Activated CD8-positive, alpha-beta memory T cell treated with anti-CD3 and anti-CD28 coated beads for 4 hours (primary cell): ENCODE data around the gene CMTM2.
"Not testable (repeated sequence)": the region's sequence is repeated elsewhere in the genome, so short reads cannot be mapped to it uniquely, and the experiment has no call there.

Source experiments
- DNase-seq, 2 donors: peaks; one replicate each; pipeline ENCODE4 v3.0.0-alpha.2; 2020; ENCODE audit warnings: low read depth in 2 of 2

Gene CMTM2

DNA sequence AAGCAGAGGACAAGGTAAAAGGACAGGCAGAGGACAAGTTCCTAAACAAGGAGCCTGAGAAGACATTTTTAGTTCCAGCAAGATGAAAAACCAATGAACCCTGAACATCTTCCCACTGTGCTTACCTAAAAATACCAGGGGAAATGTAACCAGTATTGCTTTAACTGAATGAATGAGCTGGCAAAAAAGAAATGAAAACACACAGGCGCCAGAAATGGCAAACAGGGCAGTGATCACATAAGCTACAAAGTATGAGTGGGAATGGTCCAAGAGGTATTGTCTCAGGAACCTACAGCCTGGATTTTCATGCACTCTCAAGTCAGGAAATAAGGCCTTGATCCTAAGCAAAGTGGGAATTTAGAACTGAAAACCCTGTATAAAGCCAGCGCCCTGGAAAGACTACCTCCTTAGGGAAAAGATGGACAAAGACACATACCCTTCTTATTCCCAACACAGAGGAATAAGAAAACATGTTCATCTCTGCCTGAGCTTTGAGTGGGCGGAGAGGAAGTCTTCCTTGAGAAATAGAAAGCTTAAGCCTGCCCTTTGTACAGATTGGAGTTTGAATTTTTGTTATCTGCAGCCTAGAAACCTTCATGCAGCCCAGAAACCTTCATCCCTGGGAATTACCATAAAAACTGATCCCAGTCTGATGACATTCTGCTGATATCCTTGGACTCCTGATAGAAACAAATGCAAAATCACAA, 2.1 kb downstream of the CMTM2 start:
- no peak for DNase-seq

GRCh38 chr16:66585481-66586239, 6.4 kb downstream of the CMTM2 start:
- no peak for DNase-seq

- DNase-seq: no peak
These were observed 8.8 kb downstream of the CMTM2 start for GRCh38 chr16:66587881-66588600.

DNA sequence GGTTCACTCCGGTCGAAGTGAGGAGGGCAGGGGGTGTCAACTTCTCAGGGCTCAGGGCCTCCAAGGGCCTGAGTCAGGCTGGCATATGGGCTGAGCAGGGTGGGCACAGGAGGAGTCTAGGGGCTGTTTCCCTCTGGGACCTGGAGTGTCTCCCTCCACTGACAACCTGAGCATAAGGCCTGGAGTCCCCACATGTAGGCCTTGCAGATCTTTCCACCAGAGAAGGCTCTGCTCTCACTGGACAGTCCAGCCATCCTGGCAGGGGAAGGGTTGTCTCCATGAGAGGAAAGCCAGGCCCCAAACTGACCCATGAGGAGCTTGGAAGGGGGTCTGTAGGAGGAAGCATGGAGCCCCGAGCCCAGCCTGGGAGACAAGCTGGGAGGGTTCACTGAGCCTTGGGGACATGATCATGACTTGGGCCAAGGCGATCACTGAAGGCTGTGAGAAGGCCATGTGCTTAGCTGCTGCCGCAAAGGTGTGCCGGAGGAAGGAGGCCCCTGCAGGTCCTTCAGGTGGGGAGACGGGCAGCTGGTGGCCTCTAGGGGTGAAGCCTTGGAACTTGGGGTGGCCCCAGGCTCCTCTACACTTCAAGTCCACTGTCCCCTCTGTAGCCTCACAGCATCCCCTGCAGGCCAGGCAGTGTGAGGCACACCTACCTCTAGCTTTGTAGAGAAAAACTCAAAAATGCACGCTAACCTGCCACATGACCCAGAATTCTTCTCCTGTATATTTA, 9.9 kb downstream of the CMTM2 start:
- peak; percentile 39 to 44 for DNase-seq

DNA sequence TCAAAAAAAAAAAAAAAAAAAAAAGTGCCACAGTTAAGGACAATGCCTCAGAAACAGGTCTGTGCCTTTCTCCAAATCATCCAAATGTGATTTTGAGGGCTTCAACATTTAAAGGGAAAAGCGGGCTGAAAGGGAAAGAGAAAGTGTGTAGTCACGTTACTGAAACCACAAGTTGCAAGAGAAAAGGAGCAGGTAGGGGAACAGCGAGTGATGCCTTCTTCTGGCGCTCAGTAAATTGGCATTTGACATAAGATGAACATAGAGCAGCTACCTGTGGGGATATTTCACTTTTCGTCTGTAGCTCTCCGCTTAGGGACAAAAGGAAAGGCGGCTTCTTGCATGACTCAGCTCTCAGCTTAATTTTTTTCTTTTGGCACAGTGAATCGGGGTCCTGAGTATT, 11.1 kb downstream of the CMTM2 start:
- no peak for DNase-seq

DNA sequence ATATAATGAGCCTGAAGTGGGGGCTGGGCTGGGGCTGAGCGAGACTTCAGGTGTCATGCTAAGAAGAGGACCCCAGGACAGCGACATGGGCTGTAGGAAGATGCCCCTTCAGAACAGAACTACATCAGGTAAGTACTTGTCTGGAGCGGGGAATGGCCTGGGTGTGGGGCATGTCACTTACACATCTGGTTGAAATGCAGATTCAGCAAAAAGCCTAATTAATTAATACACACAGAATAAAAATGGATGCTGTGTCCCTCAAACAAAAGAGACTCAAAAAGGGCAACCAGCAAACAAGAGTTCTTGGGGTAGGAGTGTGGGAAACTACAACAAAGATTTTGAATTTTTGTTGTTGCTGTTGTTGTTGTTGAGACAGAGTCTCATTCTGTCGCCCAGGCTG, 11.8 kb downstream of the CMTM2 start:
- DNase-seq: no peak

GRCh38 chr16:66592241-66592640, 13.0 kb downstream of the CMTM2 start:
- DNase-seq: no peak

- DNase-seq: no peak
These were observed 13.6 kb downstream of the CMTM2 start for GRCh38 chr16:66592814-66593213.

DNA sequence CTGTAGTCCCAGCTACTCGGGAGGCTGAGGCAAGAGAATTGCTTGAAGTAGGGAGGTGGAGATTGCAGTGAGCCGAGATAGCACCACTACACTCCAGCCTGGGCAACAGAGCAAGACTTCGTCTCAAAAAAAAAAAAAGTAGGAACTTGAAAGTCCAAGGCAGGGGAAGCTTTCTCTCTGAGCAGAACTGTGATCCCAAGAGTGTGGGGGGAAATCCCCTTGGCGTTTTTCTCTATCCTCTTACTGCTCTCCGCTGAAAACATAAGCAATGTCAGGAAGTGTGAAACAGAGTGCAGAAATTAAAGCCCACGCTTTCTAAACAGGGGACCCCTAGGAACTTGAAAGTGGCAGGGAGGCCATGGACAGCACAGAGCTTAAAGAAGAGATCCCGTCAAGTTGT, 15.5 kb downstream of the CMTM2 start:
- DNase-seq: no peak

- DNase-seq: not testable (repeated sequence)
These were observed 17.3 kb downstream of the CMTM2 start for GRCh38 chr16:66596559-66596958.

DNA sequence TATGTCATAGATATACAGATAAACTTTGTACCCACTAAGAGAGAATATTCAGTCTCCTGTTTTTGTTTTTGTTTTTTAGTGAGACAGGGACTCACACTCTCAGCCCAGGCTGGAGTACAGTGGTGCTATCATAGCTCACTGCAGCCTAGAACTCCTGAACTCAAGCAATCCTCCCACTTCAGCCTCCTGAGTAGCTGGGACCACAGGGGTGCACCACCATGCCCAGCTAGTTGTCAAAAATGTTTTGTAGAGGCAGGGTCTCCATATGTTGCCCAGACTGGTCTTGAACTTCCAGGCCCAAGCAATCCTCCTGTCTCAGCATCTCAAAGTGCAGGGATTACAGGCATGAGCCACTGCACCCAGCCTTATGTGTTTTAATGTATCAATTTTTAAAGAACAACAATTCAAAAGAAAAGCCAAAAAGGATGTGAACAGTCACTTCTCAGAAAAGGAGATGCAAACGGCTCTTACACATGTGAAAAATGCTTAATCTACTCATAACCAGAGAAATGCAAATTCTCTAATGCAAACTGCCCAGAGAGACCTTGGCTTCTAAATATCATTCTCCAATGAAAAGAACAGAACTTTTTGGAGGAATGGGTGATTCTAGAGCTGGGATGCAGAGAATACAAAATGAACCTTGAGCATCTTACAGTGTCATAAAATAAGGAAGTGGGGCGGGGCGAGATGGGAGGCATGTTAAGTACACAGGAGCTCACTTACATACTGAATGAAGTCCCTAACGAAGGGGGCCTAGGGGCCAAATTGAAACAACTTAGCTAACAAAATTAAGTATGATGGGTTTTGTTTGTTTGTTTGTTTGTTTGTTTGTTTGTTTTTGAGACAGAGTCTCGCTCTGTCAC, 18.0 kb downstream of the CMTM2 start:
- DNase-seq: no peak

DNA sequence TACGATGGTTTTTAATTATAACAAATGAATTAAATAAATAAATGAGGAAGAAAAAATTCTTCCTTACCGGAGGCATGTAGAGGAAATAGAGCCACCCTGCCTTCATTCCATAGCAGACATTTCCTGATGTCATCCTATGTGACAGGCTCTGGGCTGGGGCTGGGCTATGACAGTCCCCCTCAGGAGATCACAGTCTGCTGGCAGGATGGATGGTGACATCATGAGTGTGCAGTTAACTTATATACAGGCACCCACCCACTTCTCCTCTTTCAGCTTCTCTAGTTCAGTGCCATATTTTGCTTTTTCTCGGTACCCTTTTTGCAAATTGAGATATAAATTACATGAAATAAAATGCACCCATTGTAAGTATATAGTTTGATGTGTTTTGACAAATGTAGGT, 18.8 kb downstream of the CMTM2 start:
- DNase-seq: no peak

- DNase-seq: no peak
These were observed 20.5 kb downstream of the CMTM2 start for GRCh38 chr16:66599726-66600125.

DNA sequence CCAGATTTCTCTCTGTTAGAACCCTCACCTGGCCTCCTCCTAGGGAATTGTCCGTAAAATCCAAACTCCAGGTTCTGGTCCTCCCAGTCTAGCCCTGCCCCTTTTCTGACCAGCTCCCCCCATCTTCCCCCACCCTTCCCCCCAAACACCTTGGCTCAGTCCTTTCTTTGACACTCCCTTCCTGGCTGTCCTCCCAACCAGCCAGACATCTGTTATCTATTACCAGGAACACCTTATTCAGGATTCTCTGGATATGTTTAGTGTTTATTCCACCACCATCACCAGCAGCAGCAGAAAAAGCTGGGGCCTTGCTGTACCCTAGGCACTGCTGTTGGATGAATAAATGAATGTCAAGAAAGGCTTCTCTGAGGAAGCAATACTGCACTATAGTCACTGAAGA, 21.2 kb downstream of the CMTM2 start:
- no peak for DNase-seq

DNA sequence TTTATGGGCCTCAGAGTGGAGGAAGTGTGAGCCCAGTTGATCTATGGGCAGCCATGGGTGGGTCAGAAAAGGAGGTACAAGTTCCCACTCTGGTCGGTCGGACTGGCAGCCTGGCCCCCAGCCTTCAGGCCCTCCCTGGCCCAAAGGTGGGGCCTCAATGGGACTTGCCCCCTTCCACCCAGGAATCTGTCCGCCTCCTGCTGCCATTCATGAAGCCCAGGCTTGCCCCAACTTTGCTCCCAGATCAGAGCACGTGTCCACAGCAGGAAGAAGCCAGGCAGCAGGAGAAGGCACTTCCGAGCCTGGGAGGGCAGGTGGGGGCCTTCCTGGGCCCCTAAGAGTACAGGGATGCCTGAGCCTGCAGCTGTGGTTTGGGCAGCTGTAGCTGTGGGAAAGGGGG, 22.2 kb downstream of the CMTM2 start:
- no peak for DNase-seq

- DNase-seq: peak; percentile 29 to 45
These were observed 24.5 kb downstream of the CMTM2 start for GRCh38 chr16:66603537-66604375.

DNA sequence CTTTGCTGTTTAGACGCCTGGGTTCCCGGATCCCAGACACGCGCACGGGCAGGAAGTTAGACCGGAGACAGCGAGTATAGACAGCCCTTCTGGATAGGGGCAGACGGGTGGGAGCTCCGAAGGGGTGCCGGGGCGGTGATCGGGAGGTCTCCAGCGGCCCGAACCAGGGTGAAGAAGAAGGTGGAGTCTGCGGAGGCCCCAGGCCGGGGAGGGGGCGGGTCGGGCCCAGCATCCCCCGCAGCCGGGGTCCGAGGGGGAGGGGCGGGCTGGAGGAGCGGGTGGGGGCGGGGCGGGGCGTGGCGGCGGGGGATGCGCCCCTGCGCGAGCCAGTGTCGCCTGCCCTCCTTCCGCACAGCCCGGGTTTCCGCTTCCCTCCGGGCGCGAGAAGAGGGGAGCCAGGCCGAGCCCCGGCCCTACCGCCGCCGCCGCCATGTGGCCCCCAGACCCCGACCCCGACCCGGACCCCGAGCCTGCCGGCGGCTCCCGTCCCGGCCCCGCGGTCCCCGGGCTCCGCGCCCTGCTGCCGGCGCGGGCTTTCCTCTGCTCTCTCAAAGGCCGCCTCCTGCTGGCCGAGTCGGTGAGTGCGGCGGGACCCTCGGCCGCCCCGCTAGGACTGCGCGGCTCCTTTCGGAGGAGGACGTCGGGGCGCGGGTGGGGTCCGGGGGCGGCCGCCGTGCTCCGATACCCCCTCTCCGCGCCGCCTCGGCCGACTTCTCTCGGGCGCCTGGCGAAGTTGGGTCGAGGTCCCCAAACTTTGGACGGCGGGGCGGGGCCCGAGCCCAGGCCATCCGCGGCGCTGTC, 25.3 kb downstream of the CMTM2 start, which contains the start of gene CMTM3:
Gene CMTM3, plus strand, starts transcription at position 329 of the 801 bp plus-strand sequence. Its CDS starts 102 bp downstream, at position 431.
- peak; percentile 36 to 38 for DNase-seq

DNA sequence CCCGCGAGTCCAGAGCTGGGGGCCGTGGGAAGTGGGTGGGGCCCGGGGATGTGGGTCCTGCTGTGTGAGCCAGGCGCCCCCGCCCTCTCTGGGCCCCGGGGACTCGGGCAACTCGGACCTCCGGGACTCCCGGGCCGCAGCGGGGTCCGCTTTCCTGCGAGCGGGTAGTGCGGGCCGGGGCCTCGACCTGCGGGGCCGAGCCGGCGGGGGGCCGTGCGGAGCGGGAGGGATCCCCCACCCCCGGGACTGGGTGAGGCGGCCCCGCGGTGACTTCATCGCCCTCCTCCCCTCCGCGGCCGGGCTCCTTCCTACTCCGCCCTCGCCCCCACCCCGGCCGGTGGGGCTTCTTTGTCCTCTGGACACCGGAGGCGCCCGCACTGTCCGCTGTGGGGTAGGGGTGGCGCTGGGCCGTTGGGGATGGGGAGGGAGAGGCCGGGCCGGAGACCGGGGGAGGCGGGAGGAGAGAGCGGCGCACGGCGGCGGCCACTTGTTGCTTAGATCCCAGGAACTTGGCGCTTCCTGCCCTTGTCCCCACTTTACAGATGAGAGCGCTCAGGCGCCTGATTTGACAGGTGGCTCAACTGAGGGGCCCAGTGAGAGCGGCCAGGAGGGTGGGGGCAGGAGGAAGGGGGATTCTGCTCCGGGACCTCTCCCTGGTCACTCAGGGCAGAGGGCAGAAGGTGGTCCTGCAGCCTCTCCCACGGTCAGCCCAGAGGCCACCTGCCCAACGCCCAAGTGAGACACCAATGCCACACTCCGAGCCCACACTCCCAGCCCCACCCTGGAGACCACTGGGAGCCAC, 26.1 kb downstream of the CMTM2 start:
- no peak for DNase-seq
